ENCODE measurements around the gene PTCHD4.

Gene PTCHD4

DNA sequence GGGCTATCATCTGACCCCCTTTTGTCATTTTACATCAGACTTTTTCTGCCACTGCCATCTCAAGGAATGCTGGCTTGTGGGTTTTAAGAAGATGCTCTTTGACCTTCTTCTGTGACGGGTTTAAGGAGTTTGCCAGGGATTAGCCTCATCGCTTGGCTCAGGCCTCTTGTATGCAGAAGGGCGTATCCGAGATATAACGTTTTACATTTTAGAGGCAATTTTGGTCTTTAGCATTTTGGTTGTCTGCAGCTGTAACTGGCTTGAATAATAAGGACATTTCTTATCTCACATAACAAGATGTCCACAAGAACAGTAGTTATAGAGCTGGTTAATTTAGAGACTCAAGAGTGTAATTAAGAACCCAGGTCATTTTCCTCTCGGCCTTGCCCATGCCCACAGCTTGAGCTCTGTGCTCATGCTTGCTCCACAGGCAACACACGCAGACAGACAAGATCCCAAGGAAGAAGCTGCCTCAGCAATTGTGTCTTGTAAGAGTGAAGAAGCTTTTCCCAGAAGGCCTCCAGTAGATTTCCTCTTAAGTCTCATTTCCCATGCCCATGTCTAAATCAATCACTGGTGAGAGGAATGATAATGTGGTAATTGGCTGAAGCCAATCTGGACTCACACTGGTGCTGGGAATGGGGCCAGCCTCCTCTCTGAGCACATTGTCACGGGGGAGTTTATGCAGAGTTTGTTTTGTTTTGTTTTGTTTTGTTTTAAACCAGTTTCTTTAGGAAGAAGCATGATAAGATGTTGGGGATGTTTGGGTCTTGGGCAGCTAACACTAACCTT is 36.8 kb downstream of the PTCHD4 start:
- no peak overlapping the region for H3K4me3 ChIP-seq (replicated peaks; ENCODE audit: low read depth, low read length)
- no peak for TF ChIP-seq CTCF (IDR thresholded peaks at IDR 0.05; ENCODE audit: low read depth, low read length, missing control alignments)
- no peak for DNase-seq (ENCODE audit: extremely low read depth, low read depth)

- no peak for TF ChIP-seq CTCF (IDR thresholded peaks at IDR 0.05; ENCODE audit: low read depth, low read length, missing control alignments)
- DNase-seq (ENCODE audit: extremely low read depth, low read depth) = no peak
- H3K4me3 ChIP-seq (replicated peaks; ENCODE audit: low read depth, low read length) = no peak overlapping the region
These were observed 39.2 kb downstream of the PTCHD4 start for GRCh38 chr6:48071833-48072232.

DNA sequence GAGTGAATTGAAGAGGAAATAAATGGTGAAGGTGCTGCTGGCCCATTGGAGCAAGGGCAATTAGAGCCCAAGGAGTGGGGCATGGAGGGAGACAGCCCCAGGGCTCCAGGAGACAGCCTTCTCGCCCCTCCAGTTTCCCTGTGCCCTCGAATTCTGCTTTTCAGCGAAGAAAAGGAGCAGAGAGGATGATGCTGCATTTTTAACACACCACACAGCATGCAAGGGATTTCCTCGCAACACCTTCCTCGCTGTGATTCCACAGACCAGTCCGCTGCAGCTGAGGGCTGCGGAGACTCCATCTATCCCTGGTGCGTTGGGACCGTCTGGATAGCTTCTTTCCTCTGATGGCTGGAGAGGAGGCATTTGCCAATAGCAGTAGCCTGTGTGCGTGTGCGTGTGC is 41.7 kb downstream of the PTCHD4 start:
- TF ChIP-seq CTCF (IDR thresholded peaks at IDR 0.05; ENCODE audit: low read depth, low read length, missing control alignments) = no peak
- H3K4me3 ChIP-seq (replicated peaks; ENCODE audit: low read depth, low read length) = peak overlapping the region; percentile 12; the same call in 1 of the 2 replicates
- no peak for DNase-seq (ENCODE audit: extremely low read depth, low read depth)

GRCh38 chr6:48068278-48069251 is 42.4 kb downstream of the PTCHD4 start:
- no peak for TF ChIP-seq CTCF (IDR thresholded peaks at IDR 0.05; ENCODE audit: low read depth, low read length, missing control alignments)
- peak overlapping the region; percentile 12; the same call in 1 of the 2 replicates for H3K4me3 ChIP-seq (replicated peaks; ENCODE audit: low read depth, low read length)
- DNase-seq (ENCODE audit: extremely low read depth, low read depth) = no peak

- no peak overlapping the region for H3K4me3 ChIP-seq (replicated peaks; ENCODE audit: low read depth, low read length)
These were observed 43.1 kb downstream of the PTCHD4 start for GRCh38 chr6:48067886-48068277.

More at GRCh38 chr6:48067886-48068277, 43.1 kb downstream of the PTCHD4 start:
- TF ChIP-seq CTCF (IDR thresholded peaks at IDR 0.05; ENCODE audit: low read depth, low read length, missing control alignments) = no peak
- no peak for DNase-seq (ENCODE audit: extremely low read depth, low read depth)

Measured in HFF-Myc (cell line).